Measurements from ENCODE around the gene PLAC8L1. TPM values are rescaled to one million over a fixed set of nuclear protein-coding genes. Genes with fewer than 3 reads are reported as not detected.

Gene PLAC8L1
- total and polyA plus RNA-seq, 2 donors from 2014 or later = not detected

GRCh38 chr5:146066968-146067367 lies 38.4 kb downstream of the PLAC8L1 start:
- no peak for DNase-seq
- Histone ChIP-seq H3K27ac (ENCODE audit: low read depth in 2 of 2, low read length in 2 of 2) (no peak overlapping the region), H3K9ac (ENCODE audit: low read length in 3 of 3) (no peak overlapping the region), H3K9me3 (ENCODE audit: control insufficient read depth in 2 of 3, insufficient read depth in 1 of 3, low read length in 3 of 3) (no peaks in the 10 kb centered on the region), H3K36me3 (ENCODE audit: control insufficient read depth in 2 of 3, insufficient read depth in 3 of 3, low read length in 3 of 3) (no peaks in the 10 kb centered on the region), H3K4me3 (ENCODE audit: low read length in 3 of 3) (no peak overlapping the region), H3K27me3 (ENCODE audit: control insufficient read depth, insufficient read depth, low read length) (no peaks in the 10 kb centered on the region), H3K4me1 (ENCODE audit: control insufficient read depth in 2 of 3, insufficient read depth in 2 of 3, low read depth in 1 of 3, low read length in 3 of 3) (no peaks in the 10 kb centered on the region)
- no peak for FAIRE-seq
- no peak for TF ChIP-seq CTCF (IDR thresholded peaks at IDR 0.05; ENCODE audit: borderline replicate concordance, extremely low read depth, insufficient read depth)
- intact Hi-C loops (cut with DNase I) = no loop called here

GRCh38 chr5:146060221-146060585 lies 45.2 kb downstream of the PLAC8L1 start:
- DNase-seq = no peak
- H3K27me3 ChIP-seq (ENCODE audit: control insufficient read depth, insufficient read depth, low read length) = no peaks in the 10 kb centered on the region
- no peak overlapping the region for H3K4me3 ChIP-seq (ENCODE audit: low read length in 3 of 3)
- no peaks in the 10 kb centered on the region for H3K9me3 ChIP-seq (ENCODE audit: control insufficient read depth in 2 of 3, insufficient read depth in 1 of 3, low read length in 3 of 3)
- no peak overlapping the region for H3K9ac ChIP-seq (ENCODE audit: low read length in 3 of 3)
- H3K36me3 ChIP-seq (ENCODE audit: control insufficient read depth in 2 of 3, insufficient read depth in 3 of 3, low read length in 3 of 3) = no peaks in the 10 kb centered on the region
- no peaks in the 10 kb centered on the region for H3K4me1 ChIP-seq (ENCODE audit: control insufficient read depth in 2 of 3, insufficient read depth in 2 of 3, low read depth in 1 of 3, low read length in 3 of 3)
- FAIRE-seq = no peak
- intact Hi-C loops (cut with DNase I) = no loop called here
- no peak for TF ChIP-seq CTCF (IDR thresholded peaks at IDR 0.05; ENCODE audit: borderline replicate concordance, extremely low read depth, insufficient read depth)
- no peak overlapping the region for H3K27ac ChIP-seq (ENCODE audit: low read depth in 2 of 2, low read length in 2 of 2)

GRCh38 chr5:146059460-146060220 lies 45.7 kb downstream of the PLAC8L1 start:
- intact Hi-C loops (cut with DNase I) = no loop called here

More at GRCh38 chr5:146059460-146060220, 45.7 kb downstream of the PLAC8L1 start:
- no peaks in the 10 kb centered on the region for H3K4me1 ChIP-seq (ENCODE audit: control insufficient read depth in 2 of 3, insufficient read depth in 2 of 3, low read depth in 1 of 3, low read length in 3 of 3)
- TF ChIP-seq CTCF (IDR thresholded peaks at IDR 0.05; ENCODE audit: borderline replicate concordance, extremely low read depth, insufficient read depth) = no peak
- H3K9me3 ChIP-seq (ENCODE audit: control insufficient read depth in 2 of 3, insufficient read depth in 1 of 3, low read length in 3 of 3) = no peaks in the 10 kb centered on the region
- H3K4me3 ChIP-seq (ENCODE audit: low read length in 3 of 3) = no peak overlapping the region
- no peaks in the 10 kb centered on the region for H3K27me3 ChIP-seq (ENCODE audit: control insufficient read depth, insufficient read depth, low read length)
- H3K27ac ChIP-seq (ENCODE audit: low read depth in 2 of 2, low read length in 2 of 2) = no peak overlapping the region
- no peak overlapping the region for H3K9ac ChIP-seq (ENCODE audit: low read length in 3 of 3)
- FAIRE-seq (no peak), DNase-seq (no peak)
- H3K36me3 ChIP-seq (ENCODE audit: control insufficient read depth in 2 of 3, insufficient read depth in 3 of 3, low read length in 3 of 3) = no peaks in the 10 kb centered on the region
